Measurements from ENCODE around the gene IL32.

IL32 gene
- total RNA-seq = 0 to 1.3 (median 0.12) reads per million in 17 experiments

DNA sequence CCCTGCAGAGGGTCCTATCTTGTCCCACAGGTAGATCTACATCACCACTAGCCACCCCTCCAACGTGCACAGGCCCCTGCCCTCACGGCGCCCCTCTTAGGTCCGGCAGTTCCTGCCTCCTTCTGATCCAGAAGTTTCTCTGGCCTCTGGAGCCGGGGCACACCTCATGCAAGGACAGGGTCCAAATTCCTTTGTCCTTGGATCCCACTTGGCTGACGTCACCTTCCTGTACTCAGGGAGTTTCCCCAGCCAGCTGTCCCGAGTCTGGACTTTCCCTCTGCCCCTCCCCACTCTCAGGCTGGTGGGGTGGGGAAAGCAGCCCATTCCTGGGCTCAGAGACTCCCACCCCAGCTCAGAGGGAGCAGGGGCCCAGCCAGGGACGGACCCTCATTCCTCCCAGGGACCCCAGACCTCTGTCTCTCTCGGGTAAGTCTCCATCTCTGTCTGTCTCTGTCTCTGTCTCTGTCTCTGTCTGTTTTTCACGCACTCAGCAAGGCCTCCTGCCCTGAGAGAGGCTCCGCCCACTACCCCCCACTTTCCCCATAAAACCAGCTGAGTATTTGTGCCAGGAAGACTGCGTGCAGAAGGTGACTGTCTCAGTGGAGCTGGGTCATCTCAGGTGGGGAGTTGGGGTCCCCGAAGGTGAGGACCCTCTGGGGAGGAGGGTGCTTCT, at the start of gene IL32:
TSS of gene IL32 (plus strand) at position 572 of the 673 bp plus-strand sequence. CDS start 172 bp downstream, outside the sequence.
- DNase-seq = no peak

DNA sequence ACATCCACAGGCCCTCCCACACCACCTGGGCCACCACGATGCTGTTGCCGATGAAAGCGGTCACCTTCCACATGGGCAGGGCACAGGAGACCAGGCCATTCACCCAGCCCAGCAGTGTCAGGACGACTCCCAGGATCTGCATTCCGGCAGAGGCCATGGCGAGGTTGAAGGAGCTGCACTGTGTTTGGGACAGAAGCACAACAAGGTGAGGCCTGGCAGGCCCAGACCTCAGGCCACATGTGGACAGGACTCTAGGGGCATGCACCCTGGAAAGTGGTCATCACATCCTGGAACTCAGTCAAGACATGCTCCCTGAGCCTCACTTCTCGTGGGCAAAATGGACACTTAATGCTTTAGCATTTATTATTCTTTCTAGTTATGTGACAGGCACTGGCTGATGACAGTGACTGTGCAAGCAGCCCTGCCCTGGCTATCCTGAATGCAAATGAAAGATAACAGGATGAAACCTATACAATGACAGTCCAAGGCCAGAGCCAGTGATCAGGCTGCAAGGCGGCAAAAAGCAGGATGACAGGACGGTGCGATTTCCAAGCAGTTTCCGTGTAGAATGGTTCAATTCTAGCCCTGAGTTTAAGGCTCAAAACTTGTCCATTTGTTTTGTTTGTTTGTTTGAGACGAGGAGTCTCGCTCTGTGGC, 49.4 kb upstream of the IL32 start:
- DNase-seq = no peak

- no peak for DNase-seq
Measured at GRCh38 chr16:3017344-3017743, 48.1 kb upstream of the IL32 start.

- peak in 2 of 4 experiments; percentile 36 to 55 for DNase-seq
Measured at GRCh38 chr16:3017794-3018506, 47.5 kb upstream of the IL32 start, which contains the start of gene CLDN6. Gene CLDN6, minus strand, starts transcription at chr16:3018183. Its CDS starts 2,162 bp downstream, at chr16:3016021.

DNA sequence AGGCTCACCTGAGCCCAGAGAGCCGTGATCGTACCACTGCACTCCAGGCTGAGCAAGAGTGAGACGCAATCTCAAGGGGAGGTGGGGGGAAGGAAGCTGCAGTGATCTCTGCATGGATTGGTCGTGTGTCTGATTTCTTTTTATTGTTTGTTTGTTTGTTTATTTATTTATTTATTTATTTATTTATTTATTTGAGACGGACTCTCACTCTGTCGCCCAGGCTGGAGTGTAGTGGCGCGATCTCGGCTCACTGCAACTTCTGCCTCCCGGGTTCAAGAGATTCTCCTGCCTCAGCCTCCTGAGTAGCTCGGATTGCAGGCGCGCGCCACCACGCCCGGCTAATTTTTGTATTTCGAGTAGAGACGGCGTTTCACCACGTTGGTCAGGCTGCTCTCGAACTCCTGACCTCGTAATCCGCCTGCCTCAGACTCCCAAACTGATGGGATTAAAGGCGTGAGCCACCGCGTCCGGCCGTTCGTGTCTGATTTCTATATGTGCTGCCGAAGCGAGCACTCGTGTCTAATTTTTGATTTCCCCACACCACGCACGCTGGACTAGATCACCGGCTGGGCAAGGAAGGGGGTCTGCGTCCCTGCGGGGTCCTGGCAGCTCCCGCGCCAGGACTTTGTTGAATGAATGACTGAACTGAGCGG, 45.7 kb upstream of the IL32 start:
- DNase-seq = no peak

DNA sequence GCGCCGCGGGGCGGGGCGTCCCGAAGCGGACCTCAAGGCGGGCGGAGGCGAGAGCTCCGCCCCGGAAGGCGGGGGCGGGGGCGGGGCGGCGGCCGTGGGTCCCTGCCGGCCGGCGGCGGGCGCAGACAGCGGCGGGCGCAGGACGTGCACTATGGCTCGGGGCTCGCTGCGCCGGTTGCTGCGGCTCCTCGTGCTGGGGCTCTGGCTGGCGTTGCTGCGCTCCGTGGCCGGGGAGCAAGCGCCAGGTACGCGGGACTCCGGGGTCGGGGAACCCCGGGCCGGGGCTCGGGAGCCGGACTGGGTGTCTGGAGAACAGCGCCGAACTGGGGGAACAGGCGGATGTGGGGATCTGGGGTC, 45.2 kb upstream of the IL32 start, which contains the start of gene TNFRSF12A:
TSS of gene TNFRSF12A (plus strand) at position 122 of the 357 bp plus-strand sequence. CDS start at position 152, 30 bp downstream.
- peak; percentile 86 to 96 (median 91) for DNase-seq

DNA sequence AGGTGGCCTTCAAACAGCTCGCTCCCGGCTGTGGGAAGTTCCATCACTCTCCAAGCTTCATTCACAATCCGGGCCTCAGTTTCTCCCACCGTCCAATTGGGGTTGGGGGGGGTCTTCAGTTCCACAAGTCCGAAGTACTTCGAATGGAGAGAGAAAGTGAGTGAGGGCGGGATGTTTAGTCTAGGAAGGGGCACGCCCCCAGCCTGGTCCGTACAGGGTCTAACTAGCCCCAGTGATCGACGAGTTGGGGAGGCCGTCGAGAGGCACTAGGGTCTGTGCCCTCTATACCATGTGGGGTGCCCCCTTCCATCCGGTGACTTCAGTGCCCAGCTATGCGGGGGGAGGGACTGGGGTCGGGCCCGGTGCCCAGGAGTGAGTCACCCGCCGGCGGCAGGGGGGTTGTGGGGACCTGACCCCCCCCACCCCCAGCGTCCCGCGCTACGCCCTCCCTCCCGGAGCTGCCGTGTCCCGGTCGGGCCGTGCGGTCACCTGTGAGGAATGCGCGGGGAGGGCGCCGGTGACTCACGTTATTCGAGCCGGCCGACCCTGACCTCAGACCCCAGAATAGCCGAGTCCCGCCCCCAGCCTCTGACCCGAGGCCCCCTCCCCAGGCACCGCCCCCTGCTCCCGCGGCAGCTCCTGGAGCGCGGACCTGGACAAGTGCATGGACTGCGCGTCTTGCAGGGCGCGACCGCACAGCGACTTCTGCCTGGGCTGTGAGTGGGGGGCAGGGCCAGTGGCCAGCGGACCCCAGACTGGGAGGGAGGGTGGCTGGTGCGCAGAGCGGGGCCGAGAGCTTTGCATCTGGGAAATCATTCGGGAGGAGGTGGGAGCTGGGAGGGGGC, 44.6 kb upstream of the IL32 start:
- peak in 3 of 4 experiments; percentile 26 to 45 (median 38) for DNase-seq

DNA sequence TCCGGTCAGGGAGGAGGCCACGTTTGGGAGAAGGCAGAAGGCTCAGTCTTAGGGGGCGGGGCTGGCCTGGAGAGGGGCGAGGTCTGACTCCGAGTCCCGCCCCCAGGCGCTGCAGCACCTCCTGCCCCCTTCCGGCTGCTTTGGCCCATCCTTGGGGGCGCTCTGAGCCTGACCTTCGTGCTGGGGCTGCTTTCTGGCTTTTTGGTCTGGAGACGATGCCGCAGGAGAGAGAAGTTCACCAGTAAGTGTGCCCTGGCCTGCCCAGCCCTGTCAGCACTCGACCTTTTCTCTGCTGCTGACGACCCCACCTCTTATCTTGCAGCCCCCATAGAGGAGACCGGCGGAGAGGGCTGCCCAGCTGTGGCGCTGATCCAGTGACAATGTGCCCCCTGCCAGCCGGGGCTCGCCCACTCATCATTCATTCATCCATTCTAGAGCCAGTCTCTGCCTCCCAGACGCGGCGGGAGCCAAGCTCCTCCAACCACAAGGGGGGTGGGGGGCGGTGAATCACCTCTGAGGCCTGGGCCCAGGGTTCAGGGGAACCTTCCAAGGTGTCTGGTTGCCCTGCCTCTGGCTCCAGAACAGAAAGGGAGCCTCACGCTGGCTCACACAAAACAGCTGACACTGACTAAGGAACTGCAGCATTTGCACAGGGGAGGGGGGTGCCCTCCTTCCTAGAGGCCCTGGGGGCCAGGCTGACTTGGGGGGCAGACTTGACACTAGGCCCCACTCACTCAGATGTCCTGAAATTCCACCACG, 43.8 kb upstream of the IL32 start:
- peak; percentile 74 to 92 (median 86) for DNase-seq

DNA sequence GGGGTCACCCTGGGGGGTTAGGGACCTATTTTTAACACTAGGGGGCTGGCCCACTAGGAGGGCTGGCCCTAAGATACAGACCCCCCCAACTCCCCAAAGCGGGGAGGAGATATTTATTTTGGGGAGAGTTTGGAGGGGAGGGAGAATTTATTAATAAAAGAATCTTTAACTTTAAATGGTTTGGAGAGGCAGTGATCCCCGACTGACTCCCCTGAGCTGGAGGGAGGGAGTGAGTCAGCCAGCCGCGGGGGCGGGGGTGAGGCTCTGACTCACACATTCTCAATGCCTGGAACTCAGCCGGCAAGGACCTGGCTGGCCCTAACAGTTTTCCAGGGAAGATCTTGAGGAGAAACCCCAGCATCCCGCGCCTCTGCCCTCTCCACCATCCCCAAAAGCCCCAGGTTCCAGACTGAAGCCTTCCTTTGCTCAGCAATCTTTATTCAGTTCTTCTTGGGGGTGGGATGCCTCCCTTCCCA, 43.2 kb upstream of the IL32 start:
- DNase-seq = peak; percentile 84 to 95 (median 92)

DNA sequence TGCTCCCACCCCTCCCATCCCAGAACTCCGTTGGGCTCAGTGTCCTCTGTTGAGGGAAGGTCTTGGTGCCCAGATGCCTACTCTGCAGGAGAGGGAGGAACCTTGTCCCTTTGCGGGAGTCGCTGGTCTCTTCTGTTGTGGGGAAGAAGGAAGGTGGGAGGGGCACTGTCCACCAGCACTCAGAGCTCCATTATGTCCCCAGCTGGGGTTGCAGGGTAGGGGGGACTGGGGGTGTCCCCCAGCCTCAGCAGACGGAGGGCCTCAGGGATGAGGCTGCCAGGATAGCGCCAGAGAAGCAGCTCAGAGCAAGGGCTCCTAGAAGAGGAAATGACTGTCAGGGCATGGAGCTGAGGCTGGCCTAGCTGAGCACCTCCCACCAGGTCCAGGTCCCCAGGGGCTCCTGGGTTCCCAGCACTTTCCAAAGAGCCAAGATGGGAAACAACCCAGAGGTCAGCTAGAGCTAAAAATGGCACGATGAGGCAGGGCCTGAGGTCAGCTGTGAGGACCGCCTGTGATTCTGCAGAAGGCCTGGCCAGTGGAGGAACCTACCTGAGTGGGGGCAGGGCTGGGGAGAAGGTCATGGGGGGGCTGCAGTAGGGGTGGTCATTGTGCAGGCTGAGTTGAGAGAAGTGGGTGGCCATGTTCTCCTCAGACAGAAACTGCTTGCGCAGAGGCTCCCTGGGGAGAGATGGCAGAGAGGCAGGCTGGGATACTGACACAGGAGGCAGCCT, 42.6 kb upstream of the IL32 start:
- peak in 3 of 4 experiments; percentile 49 to 63 (median 53) for DNase-seq

DNA sequence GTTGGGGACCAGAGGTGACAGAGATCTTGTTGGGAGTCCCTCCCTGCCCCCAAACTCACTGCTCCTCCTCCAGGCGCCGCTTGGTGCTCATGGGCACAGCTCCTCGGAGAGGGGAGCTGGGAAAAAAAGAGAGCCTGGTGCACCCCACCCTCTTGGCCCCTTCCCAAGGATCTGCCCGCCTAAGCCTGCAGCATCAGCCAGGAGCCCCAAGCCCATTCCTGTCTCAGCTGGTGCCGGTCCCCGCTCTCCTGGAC, 42.1 kb upstream of the IL32 start:
- no peak for DNase-seq

DNA sequence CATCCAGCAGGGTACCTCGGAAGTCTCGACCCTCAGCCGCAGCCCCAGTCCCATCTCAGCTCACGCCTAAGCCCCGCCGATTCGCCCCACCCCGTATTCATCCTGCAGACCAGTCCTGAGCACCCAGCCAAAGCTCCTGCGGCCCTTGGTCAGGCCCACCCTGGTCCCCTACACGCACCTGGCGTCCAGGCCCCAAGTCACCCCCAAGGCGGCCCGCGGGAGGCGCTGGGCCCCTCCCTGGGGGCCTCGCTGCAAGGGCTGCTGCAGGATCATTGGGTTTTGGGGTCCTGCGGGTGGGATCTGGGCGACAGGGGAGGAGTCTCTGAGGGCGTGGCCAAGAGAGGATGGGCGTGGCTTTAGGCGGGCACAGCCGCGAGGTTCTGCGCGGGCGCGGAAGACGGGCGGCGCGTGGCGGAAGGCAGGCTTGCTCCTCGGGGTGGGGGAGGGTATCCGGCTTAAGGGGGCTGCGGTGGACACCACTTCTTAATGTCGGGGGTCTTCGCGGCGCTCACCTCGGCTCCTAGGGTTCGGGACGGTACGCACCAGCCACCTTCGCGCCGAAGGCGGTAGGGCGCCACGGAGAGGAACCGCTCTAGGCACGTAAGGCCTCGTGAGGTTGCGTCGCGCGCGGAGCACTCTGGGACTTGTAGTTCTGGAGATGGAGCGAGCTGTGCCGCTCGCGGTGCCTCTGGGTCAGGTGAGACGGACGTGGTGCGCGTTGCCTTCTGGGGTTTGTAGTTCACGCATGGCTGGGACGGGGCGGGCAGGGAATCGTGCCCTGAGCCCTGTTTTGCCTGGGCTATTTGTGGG, 41.6 kb upstream of the IL32 start, which contains the start of the genes HCFC1R1 and THOC6:
TSS of gene HCFC1R1 (minus strand) at position 274 of the 810 bp plus-strand sequence. CDS start at position 273, 1 bp downstream.
TSS of gene THOC6 (plus strand) at position 367 of the 810 bp plus-strand sequence. CDS start at position 659, 292 bp downstream.
- peak; percentile 98 to 99 (median 99) for DNase-seq

DNA sequence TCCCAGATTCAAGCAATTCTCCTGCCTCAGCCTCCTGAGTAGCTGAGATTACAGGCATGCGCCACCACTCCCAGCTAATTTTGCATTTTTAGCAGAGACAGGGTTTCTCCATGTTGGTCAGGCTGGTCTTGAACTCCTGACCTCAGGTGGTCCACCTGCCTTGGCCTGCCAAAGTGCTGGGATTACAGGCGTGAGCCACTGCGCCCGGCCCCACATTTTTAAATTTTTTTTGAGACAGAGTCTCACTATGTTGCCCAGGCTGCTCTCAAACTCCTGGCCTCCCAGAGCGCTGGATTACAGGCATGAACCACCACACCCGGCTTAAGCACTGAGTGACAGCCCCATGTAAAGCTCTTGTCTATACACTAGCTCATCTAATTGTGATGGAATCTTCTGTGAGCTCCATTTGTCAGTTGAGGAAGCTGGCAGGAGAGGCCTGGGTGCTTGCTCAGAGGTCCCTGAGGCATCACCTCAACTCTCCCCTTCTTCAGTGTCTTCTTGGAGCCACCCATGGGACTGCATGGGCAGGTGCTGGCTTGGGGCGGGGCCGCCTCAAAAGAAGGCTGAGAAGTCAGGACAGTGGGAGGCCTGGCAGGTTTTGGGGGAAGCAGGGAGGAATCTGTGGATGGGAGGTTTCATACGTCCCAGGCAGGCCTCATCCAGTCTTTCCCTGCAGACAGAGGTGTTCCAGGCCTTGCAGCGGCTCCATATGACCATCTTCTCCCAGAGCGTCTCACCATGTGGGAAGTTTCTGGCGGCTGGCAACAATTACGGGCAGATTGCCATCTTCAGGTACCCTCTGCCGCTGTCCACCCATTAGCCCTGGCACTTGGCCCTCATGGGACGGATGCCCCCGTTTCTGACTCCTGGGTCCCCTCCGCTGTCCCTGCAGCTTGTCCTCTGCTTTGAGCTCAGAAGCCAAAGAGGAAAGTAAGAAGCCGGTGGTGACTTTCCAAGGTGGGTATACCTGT, 40.1 kb upstream of the IL32 start:
- no peak for DNase-seq

- DNase-seq = no peak
Measured at GRCh38 chr16:3026003-3026378, 39.4 kb upstream of the IL32 start.

GRCh38 chr16:3026609-3027488, 38.6 kb upstream of the IL32 start:
- no peak for DNase-seq

- no peak for DNase-seq
Measured at GRCh38 chr16:3027489-3027795, 38.0 kb upstream of the IL32 start.

All from suppressor macrophage (primary cell).